GM19397 (cell line): ENCODE measurements around the gene SCARF2.
"Not testable (repeated sequence)": the region's sequence is repeated elsewhere in the genome, so short reads cannot be mapped to it uniquely, and the experiment has no call there.

Source experiments
- ATAC-seq: cut with Tn5 transposase; IDR thresholded peaks from one replicate; pipeline ENCODE4 v1.9.1; 2021; ENCODE audit warnings: mild to moderate bottlenecking, moderate library complexity; ENCODE audit not compliant: unreplicated experiment

SCARF2 gene

DNA sequence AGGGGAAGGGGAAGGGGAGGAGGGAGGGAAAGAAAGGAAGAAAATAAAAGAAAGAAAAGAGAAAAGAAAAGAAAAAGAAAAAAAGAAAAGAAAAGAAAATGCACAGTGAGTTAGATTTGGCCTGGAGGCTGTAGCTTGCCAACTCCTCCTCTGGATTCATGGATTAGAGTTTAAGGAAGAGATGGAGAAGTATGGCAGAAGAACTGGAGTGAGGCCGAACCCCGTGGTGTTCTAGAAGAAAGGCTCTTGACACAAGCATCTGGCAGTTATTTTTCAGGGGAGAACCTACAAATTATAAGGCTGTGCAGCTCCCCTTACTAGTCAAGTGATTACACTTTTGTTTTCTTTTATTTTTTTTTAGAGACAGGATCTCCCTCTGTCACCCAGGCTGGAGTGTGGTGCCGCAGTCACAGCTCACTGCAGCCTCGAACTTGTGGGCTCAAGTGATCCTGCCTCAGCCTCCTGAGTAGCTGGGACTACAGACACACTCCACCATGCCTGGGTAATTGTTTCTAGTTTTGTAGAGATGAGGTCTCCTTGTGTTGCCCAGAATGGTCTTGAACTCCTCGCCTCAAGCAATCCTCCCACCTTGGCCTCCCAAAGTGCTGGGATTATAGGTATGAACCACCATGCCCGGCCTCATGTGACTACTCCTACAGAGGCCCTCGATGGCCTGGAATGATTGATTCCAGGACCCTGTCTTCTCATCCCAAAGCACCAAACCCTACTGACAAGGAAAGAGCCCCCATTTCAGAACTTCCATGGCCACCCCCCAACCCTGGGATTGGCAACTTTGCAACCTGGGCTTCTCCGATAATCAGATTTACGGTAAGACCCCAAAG, 24.2 kb downstream of the SCARF2 start:
- ATAC-seq: no peak

- ATAC-seq: no peak
Measured at GRCh38 chr22:20412474-20413216, 25.0 kb downstream of the SCARF2 start.

GRCh38 chr22:20409385-20409784, 28.2 kb downstream of the SCARF2 start:
- ATAC-seq: not testable (repeated sequence)

DNA sequence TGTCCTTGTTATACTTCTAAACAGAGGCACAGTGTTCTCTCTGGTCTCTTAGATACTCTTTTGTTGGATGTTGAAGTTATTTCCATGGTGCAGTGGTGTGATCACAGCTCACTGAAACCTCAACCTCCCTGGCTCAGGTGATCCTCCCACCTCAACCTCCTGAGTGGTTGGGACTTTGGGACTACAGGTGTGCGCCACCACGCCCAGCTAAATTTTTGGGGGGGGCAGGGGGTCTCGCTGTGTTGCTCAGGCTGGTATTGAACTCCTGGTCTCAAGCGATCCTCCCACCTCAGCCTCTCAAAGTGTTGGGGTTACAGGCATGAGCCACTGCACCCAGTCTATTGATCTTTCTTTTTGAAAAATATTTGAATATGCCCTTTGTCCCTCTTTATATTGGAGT, 28.7 kb downstream of the SCARF2 start:
- ATAC-seq: no peak

- ATAC-seq: no peak
Measured at GRCh38 chr22:20407829-20408228, 29.8 kb downstream of the SCARF2 start.

DNA sequence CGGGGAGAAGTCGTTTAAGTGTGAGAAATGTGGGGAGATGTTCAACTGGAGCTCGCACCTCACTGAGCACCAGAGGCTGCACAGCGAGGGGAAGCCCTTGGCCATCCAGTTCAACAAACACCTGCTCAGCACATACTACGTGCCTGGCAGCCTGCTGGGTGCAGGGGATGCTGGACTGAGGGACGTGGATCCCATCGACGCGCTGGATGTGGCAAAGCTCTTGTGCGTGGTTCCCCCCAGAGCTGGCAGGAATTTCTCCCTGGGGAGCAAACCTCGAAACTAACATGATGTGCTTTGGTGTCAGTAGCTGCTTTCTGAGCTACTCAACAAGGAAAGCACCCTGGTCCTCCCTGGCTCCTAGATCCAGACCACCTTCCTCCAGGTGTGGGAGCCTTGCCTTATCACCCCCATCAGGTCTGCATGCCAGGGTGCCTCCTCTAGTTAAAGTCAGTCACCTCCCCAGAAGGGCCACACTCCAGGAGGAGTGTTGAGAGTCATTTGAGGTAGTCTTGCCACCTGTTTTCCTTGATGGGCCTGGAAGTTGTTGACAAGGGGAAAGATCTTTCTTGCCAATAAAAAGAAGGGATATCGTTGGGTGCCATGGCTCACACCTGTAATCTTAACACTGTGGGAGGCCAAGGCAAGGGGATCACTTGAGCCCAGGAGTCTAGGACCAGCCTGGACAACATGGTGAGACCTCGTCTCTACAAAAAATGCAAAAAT, 30.8 kb downstream of the SCARF2 start:
- ATAC-seq: no peak

DNA sequence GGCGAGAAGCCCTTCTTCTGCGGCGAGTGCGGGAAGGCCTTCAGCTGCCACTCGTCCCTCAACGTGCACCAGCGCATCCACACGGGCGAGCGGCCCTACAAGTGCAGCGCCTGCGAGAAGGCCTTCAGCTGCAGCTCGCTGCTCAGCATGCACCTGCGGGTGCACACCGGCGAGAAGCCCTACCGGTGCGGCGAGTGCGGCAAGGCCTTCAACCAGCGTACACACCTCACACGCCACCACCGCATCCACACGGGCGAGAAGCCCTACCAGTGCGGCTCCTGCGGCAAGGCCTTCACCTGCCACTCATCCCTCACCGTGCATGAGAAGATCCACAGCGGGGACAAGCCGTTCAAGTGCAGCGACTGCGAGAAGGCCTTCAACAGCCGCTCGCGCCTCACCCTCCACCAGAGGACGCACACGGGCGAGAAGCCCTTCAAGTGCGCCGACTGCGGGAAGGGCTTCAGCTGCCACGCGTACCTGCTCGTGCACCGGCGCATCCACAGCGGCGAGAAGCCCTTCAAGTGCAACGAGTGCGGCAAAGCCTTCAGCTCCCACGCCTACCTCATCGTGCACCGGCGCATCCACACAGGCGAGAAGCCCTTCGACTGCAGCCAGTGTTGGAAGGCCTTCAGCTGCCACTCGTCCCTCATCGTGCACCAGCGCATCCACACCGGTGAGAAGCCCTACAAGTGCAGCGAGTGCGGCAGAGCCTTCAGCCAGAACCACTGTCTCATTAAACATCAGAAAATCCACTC, 31.5 kb downstream of the SCARF2 start:
- ATAC-seq: no peak

DNA sequence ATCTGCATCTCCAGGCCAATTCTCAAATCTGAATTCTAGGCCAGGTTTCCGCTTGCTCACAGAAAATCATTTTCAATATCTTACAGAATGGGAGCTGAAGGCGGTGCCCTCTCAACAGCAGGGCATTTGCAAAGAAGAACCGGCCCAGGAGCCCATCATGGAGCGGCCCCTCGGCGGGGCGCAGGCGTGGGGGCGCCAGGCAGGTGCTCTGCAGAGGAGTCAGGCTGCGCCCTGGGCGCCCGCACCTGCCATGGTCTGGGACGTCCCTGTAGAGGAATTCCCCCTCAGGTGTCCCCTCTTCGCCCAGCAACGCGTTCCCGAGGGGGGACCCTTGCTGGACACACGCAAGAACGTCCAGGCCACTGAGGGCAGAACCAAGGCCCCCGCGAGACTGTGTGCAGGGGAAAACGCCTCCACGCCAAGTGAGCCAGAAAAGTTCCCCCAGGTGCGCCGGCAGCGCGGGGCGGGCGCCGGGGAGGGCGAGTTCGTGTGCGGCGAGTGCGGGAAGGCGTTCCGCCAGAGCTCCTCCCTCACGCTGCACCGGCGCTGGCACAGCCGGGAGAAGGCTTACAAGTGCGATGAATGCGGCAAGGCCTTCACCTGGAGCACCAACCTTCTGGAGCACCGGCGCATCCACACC, 32.2 kb downstream of the SCARF2 start:
- ATAC-seq: no peak

GRCh38 chr22:20404881-20405280, 32.7 kb downstream of the SCARF2 start:
- ATAC-seq: no peak

DNA sequence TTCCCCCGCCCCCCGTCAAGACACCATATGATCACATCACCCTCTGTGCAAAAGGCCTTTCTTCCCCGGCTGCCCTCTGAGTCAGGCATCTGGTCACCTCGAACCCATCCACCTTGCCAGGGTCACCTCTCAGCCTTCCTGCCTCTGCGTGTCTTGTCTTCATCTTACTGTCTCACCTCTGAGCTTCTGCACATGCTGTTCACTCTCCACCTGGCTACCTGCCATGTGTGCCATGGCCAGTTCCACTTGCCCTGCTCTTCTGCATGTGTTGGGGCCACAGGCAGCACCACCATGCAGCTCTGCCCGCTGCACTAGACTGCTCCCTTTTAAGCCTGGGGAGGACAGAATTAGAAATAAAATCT, 33.9 kb downstream of the SCARF2 start:
- no peak for ATAC-seq

- ATAC-seq: no peak
Measured at GRCh38 chr22:20402960-20403778, 34.5 kb downstream of the SCARF2 start.

GRCh38 chr22:20401376-20402014, 36.1 kb downstream of the SCARF2 start:
- no peak for ATAC-seq

GRCh38 chr22:20400606-20401375, 36.8 kb downstream of the SCARF2 start:
- no peak for ATAC-seq

GRCh38 chr22:20399866-20400605, 37.6 kb downstream of the SCARF2 start:
- no peak for ATAC-seq

- no peak for ATAC-seq
Measured at GRCh38 chr22:20398420-20398819, 39.2 kb downstream of the SCARF2 start.

GRCh38 chr22:20397498-20397897, 40.1 kb downstream of the SCARF2 start:
- no peak for ATAC-seq

- ATAC-seq: no peak
Measured at GRCh38 chr22:20396639-20397038, 41.0 kb downstream of the SCARF2 start.

GRCh38 chr22:20395907-20396287, 41.7 kb downstream of the SCARF2 start:
- ATAC-seq: no peak
